Neural progenitor cell (in vitro differentiated cells): ENCODE results near the gene SLC16A12.
A peak's percentile ranks its signal among the peaks of the same experiment; 100 is the strongest.

Experiments used
- EZH2 ChIP-seq: fragments of 200-600 bp; sonication (generic); IDR thresholded peaks from 2 replicates; pipeline ENCODE4 v1.6.1; 2017; ENCODE audit warnings: antibody characterized with exemption, mild to moderate bottlenecking, moderate library complexity
- TF ChIP-seq, protein P1 (sequence below): fragments of 200-600 bp; sonication (generic); IDR thresholded peaks from 2 replicates; pipeline ENCODE4 v1.5.1; 2017; ENCODE audit warnings: antibody characterized with exemption, mild to moderate bottlenecking

GRCh38 chr10:89555688-89556445, 20.5 kb upstream of the SLC16A12 start:
- TF ChIP-seq, protein P1, sequence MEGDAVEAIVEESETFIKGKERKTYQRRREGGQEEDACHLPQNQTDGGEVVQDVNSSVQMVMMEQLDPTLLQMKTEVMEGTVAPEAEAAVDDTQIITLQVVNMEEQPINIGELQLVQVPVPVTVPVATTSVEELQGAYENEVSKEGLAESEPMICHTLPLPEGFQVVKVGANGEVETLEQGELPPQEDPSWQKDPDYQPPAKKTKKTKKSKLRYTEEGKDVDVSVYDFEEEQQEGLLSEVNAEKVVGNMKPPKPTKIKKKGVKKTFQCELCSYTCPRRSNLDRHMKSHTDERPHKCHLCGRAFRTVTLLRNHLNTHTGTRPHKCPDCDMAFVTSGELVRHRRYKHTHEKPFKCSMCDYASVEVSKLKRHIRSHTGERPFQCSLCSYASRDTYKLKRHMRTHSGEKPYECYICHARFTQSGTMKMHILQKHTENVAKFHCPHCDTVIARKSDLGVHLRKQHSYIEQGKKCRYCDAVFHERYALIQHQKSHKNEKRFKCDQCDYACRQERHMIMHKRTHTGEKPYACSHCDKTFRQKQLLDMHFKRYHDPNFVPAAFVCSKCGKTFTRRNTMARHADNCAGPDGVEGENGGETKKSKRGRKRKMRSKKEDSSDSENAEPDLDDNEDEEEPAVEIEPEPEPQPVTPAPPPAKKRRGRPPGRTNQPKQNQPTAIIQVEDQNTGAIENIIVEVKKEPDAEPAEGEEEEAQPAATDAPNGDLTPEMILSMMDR = peak; percentile 14
- no peak for TF ChIP-seq EZH2
